ENCODE results near the gene GMEB1.
"Not testable (repeated sequence)": the region's sequence is repeated elsewhere in the genome, so short reads cannot be mapped to it uniquely, and the experiment has no call there.

GRCh38 chr1:28645406-28645805 lies 23.2 kb upstream of the GMEB1 start:
- not testable (repeated sequence) for TF ChIP-seq POLR2AphosphoS2 (conservative IDR thresholded peaks at IDR 0.05; ENCODE audit: low read length); MAFK (IDR thresholded peaks at IDR 0.05; ENCODE audit: partially characterized antibody); POLR2A (IDR thresholded peaks at IDR 0.05; ENCODE audit: low read length); MYC (IDR thresholded peaks at IDR 0.05; ENCODE audit: borderline replicate concordance, low read length); CTCF (IDR thresholded peaks at IDR 0.05); REST (IDR thresholded peaks at IDR 0.05); ESRRA (IDR thresholded peaks at IDR 0.05; ENCODE audit: borderline replicate concordance, low read length); SREBF2 (IDR thresholded peaks at IDR 0.05); NPAS2 (CRISPR knock-in tag; IDR thresholded peaks at IDR 0.05; ENCODE audit: borderline replicate concordance); HEYL (CRISPR knock-in tag; IDR thresholded peaks at IDR 0.05); PBX3 (IDR thresholded peaks at IDR 0.05); CEBPB (IDR thresholded peaks at IDR 0.05); RCOR1 (IDR thresholded peaks at IDR 0.05; ENCODE audit: low read depth, low read length); KDM1A (IDR thresholded peaks at IDR 0.05; ENCODE audit: low read depth)

Measured in A549 (cell line).